Liver (tissue), 9 donors: ENCODE data around the gene CXCR1. TPM values are rescaled to one million over a fixed set of nuclear protein-coding genes. Genes with fewer than 3 reads are reported as not detected.

Experiments
- DNase-seq: peaks from one replicate; pipeline ENCODE4 v3.0.0-alpha.2; 2017; ENCODE audit warnings: low spot score
- H3K27ac ChIP-seq, 2 donors: one replicate each; pipeline ENCODE4 v1.7.0; 2013; ENCODE audit warnings: inconsistent platforms in 2 of 2, low read length in 2 of 2, control low read depth in 1 of 2, low read depth in 1 of 2, mild to moderate bottlenecking in 1 of 2
- H3K27me3 ChIP-seq, 4 donors: one replicate each; pipeline versions ENCODE4 v1.6.1 to v1.7.0; 2013; ENCODE audit warnings: low read length in 3 of 4, inconsistent platforms in 1 of 4, mild to moderate bottlenecking in 1 of 4, moderate library complexity in 1 of 4; ENCODE audit not compliant: control insufficient read depth in 4 of 4, insufficient read depth in 4 of 4
- H3K36me3 ChIP-seq, 4 donors: one replicate each; pipeline versions ENCODE4 v1.6.1 to v1.7.0; 2013; ENCODE audit warnings: low read length in 3 of 4, mild to moderate bottlenecking in 3 of 4, low read depth in 1 of 4, moderate library complexity in 1 of 4; ENCODE audit not compliant: control insufficient read depth in 4 of 4, insufficient read depth in 3 of 4
- H3K4me1 ChIP-seq, 4 donors: one replicate each; pipeline versions ENCODE4 v1.6.1 to v1.7.0; 2013; ENCODE audit warnings: low read length in 3 of 4, mild to moderate bottlenecking in 3 of 4, moderate library complexity in 1 of 4; ENCODE audit not compliant: control insufficient read depth in 4 of 4, insufficient read depth in 4 of 4
- H3K4me3 ChIP-seq, 3 donors: one replicate each; pipeline versions ENCODE4 v1.6.1 to v1.7.0; 2013; ENCODE audit warnings: low read length in 3 of 3, control low read depth in 1 of 3, low read depth in 1 of 3, mild to moderate bottlenecking in 1 of 3
- H3K9ac ChIP-seq, 2 donors: one replicate each; pipeline ENCODE4 v1.7.0; 2013; ENCODE audit warnings: low read length in 2 of 2, mild to moderate bottlenecking in 2 of 2, moderate library complexity in 2 of 2, control low read depth in 1 of 2, low read depth in 1 of 2
- H3K9me3 ChIP-seq, 4 donors: one replicate each; pipeline versions ENCODE4 v1.6.1 to v1.7.0; 2013; ENCODE audit warnings: low read length in 3 of 4; ENCODE audit not compliant: control insufficient read depth in 4 of 4
- EGR1 ChIP-seq, 2 donors: IDR thresholded peaks; 2 replicates each; pipeline ENCODE4 v1.6.1; 2016 to 2018; ENCODE audit warnings: antibody characterized with exemption in 2 of 2, low read depth in 2 of 2
- FOXA1 ChIP-seq: IDR thresholded peaks from 2 replicates; pipeline ENCODE4 v1.6.1; 2016; ENCODE audit warnings: antibody characterized with exemption
- GABPA ChIP-seq, 2 donors: IDR thresholded peaks in 1 of 2; conservative IDR thresholded peaks in 1 of 2; 2 replicates each; pipeline ENCODE4 v1.6.1; 2016; ENCODE audit warnings: antibody characterized with exemption in 2 of 2, mild to moderate bottlenecking in 1 of 2, moderate library complexity in 1 of 2
- HNF4A ChIP-seq, 2 donors: conservative IDR thresholded peaks; 2 replicates each; pipeline ENCODE4 v1.6.1; 2016; ENCODE audit warnings: antibody characterized with exemption in 2 of 2, mild to moderate bottlenecking in 2 of 2
- HNF4G ChIP-seq: IDR thresholded peaks from 2 replicates; pipeline ENCODE4 v1.6.1; 2016; ENCODE audit warnings: antibody characterized with exemption
- JUND ChIP-seq, 2 donors: IDR thresholded peaks; 2 replicates each; pipeline ENCODE4 v1.6.1; 2016; ENCODE audit warnings: antibody characterized with exemption in 2 of 2
- NR2F2 ChIP-seq: IDR thresholded peaks from 2 replicates; pipeline ENCODE4 v1.6.1; 2016; ENCODE audit warnings: antibody characterized with exemption
- RAD21 ChIP-seq, 2 donors: IDR thresholded peaks; 2 replicates each; pipeline ENCODE4 v1.6.1; 2016; ENCODE audit warnings: antibody characterized with exemption in 2 of 2, mild to moderate bottlenecking in 2 of 2
- RXRA ChIP-seq, 2 donors: IDR thresholded peaks; 2 replicates each; pipeline ENCODE4 v1.6.1; 2017 to 2018; ENCODE audit warnings: antibody characterized with exemption in 2 of 2, mild to moderate bottlenecking in 1 of 2
- TAF1 ChIP-seq: conservative IDR thresholded peaks from 2 replicates; pipeline ENCODE4 v1.6.1; 2016; ENCODE audit warnings: antibody characterized with exemption, mild to moderate bottlenecking
- YY1 ChIP-seq: IDR thresholded peaks from 2 replicates; pipeline ENCODE4 v1.6.1; 2016; ENCODE audit warnings: antibody characterized with exemption, mild to moderate bottlenecking
- WGBS: extraction: QIAGEN DNeasy Blood & Tissue Kit; methylation state at CpG from one replicate; pipeline ENCODE4 v1.1.7; 2013; 5-methylcytosine and 5-hydroxymethylcytosine counted together
- polyA plus RNA-seq, 2 donors: library from polyadenylated mRNA; stranded (reverse) in 1 of 2; unstranded in 1 of 2; fragments of 200-250 nt in 1 of 2; fragments of >200 nt in 1 of 2; fragmentation: Nextera tagmentation in 1 of 2; extraction: Ambion mirVana in 1 of 2; gene quantifications; one replicate each; pipeline versions ENCODE4 v1.2.1 to v1.2.3, GENCODE V29; 2013 to 2015
- total RNA-seq, 2 donors: library from RNA; depleted of rRNA; stranded (reverse); fragments of >200 nt; gene quantifications; one replicate each; pipeline ENCODE4 v1.2.3, GENCODE V29; 2014
- TF ChIP-seq, protein P1 (sequence below): IDR thresholded peaks from 2 replicates; pipeline ENCODE4 v1.6.1; 2016; ENCODE audit warnings: antibody characterized with exemption
- TF ChIP-seq, protein P2 (sequence below): IDR thresholded peaks from 2 replicates; pipeline ENCODE4 v1.6.1; 2016; ENCODE audit warnings: antibody characterized with exemption
- TF ChIP-seq, protein P3 (sequence below): fragments of 150-350 bp; IDR thresholded peaks from 2 replicates; pipeline ENCODE4 v1.5.1; 2017; ENCODE audit warnings: improper control_type of control experiment, low read depth, low read length; ENCODE audit not compliant: missing input control
- TF ChIP-seq, protein P4 (sequence below): IDR thresholded peaks from 2 replicates; pipeline ENCODE4 v1.6.1; 2016; ENCODE audit warnings: antibody characterized with exemption
- donor health status: healthy.
- donor health status: healthy.
- donor health status: healthy.
- donor health status: healthy.
- donor health status: healthy.

Gene CXCR1
- total and polyA plus RNA-seq, 4 donors: 0.26 to 1.8 (median 0.71) TPM

DNA sequence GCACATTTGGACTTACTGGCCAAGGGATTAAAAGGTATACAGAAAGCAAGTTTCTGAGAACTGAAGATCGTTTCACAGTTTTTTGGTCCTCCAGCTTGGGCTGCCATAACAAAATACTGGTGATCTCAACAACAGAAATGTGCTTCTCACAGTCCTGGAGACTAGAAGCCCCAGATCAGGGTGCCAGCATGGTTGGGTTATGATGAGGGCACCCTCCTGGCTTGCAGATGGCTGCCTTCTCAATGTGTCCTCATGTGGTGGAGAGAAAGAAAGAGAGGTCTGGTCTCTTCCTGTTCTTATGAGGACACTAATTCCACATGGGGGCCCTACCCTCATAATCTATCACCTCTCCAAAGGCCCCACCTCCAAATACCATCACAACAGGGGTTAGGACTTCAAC lies 20.1 kb upstream of the CXCR1 start:
- 76% methylated on average over 1 of the region's 1 CpG for WGBS
- no peak overlapping the region for H3K9ac ChIP-seq
- no peak overlapping the region for H3K4me3 ChIP-seq
- TF ChIP-seq NR2F2: no peak
- no peak for TF ChIP-seq TAF1
- TF ChIP-seq, protein P1, sequence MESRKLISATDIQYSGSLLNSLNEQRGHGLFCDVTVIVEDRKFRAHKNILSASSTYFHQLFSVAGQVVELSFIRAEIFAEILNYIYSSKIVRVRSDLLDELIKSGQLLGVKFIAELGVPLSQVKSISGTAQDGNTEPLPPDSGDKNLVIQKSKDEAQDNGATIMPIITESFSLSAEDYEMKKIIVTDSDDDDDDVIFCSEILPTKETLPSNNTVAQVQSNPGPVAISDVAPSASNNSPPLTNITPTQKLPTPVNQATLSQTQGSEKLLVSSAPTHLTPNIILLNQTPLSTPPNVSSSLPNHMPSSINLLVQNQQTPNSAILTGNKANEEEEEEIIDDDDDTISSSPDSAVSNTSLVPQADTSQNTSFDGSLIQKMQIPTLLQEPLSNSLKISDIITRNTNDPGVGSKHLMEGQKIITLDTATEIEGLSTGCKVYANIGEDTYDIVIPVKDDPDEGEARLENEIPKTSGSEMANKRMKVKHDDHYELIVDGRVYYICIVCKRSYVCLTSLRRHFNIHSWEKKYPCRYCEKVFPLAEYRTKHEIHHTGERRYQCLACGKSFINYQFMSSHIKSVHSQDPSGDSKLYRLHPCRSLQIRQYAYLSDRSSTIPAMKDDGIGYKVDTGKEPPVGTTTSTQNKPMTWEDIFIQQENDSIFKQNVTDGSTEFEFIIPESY: no peak
- no peak for TF ChIP-seq EGR1 (IDR thresholded peaks at IDR 0.05; ENCODE audit: low read depth in 2 of 2)
- TF ChIP-seq HNF4A (conservative IDR thresholded peaks at IDR 0.05): no peak
- TF ChIP-seq RAD21 (IDR thresholded peaks at IDR 0.05): no peak
- TF ChIP-seq, protein P2, sequence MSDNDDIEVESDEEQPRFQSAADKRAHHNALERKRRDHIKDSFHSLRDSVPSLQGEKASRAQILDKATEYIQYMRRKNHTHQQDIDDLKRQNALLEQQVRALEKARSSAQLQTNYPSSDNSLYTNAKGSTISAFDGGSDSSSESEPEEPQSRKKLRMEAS: no peak
- no peak for TF ChIP-seq YY1
- TF ChIP-seq, protein P3, sequence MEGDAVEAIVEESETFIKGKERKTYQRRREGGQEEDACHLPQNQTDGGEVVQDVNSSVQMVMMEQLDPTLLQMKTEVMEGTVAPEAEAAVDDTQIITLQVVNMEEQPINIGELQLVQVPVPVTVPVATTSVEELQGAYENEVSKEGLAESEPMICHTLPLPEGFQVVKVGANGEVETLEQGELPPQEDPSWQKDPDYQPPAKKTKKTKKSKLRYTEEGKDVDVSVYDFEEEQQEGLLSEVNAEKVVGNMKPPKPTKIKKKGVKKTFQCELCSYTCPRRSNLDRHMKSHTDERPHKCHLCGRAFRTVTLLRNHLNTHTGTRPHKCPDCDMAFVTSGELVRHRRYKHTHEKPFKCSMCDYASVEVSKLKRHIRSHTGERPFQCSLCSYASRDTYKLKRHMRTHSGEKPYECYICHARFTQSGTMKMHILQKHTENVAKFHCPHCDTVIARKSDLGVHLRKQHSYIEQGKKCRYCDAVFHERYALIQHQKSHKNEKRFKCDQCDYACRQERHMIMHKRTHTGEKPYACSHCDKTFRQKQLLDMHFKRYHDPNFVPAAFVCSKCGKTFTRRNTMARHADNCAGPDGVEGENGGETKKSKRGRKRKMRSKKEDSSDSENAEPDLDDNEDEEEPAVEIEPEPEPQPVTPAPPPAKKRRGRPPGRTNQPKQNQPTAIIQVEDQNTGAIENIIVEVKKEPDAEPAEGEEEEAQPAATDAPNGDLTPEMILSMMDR: no peak
- TF ChIP-seq, protein P4, sequence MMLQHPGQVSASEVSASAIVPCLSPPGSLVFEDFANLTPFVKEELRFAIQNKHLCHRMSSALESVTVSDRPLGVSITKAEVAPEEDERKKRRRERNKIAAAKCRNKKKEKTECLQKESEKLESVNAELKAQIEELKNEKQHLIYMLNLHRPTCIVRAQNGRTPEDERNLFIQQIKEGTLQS: no peak
- no peak for TF ChIP-seq HNF4G
- TF ChIP-seq JUND (IDR thresholded peaks at IDR 0.05): no peak
- TF ChIP-seq FOXA1: no peak
- no peak for TF ChIP-seq GABPA (IDR thresholded peaks at IDR 0.05 in 1 of 2, conservative IDR thresholded peaks at IDR 0.05 in 1 of 2)
- TF ChIP-seq RXRA (IDR thresholded peaks at IDR 0.05): no peak
- no peaks in the 10 kb centered on the region for H3K36me3 ChIP-seq
- no peaks in the 10 kb centered on the region for H3K27me3 ChIP-seq
- no peaks in the 10 kb centered on the region for H3K9me3 ChIP-seq
- peaks cover 0 to 6% (median 0%) of the 10 kb centered on the region in 4 donors for H3K4me1 ChIP-seq
- no peak overlapping the region for H3K27ac ChIP-seq
- DNase-seq: no peak

DNA sequence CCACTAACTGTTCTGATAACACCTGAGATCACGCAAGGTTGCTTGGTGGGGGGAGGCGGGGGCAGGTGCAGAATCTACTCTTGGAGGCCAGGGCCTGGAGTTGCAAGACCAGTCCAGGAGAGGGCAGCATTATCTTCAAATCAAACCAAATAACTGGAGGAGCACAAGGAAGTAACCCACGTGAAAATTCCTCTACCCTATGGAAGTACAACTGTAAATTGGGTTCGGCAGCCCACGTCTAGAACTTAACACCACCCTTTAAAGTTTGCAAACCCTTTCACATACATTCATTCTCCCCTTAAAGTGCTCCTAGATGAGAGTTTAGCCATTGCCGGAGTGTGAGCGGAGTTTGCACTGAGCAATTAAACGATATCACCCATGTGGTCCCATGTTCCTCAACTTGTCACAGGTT lies 19.6 kb upstream of the CXCR1 start:
- Histone ChIP-seq H3K36me3 (no peaks in the 10 kb centered on the region), H3K9ac (no peak overlapping the region), H3K4me1 (peaks cover 0 to 6% (median 0%) of the 10 kb centered on the region in 4 donors), H3K4me3 (no peak overlapping the region), H3K27ac (no peak overlapping the region), H3K27me3 (no peaks in the 10 kb centered on the region), H3K9me3 (no peaks in the 10 kb centered on the region)
- TF ChIP-seq FOXA1 (no peak), RAD21 (IDR thresholded peaks at IDR 0.05) (peak; percentile 86 to 89)
- TF ChIP-seq, protein P3: peak; percentile 87
- 37% methylated on average over 8 of the region's 8 CpGs for WGBS
- DNase-seq: peak; percentile 61
